Sigmoid colon (tissue), 7 donors: ENCODE measurements around the gene COMT. TPM values are rescaled to one million over a fixed set of nuclear protein-coding genes. Genes with fewer than 3 reads are reported as not detected.

ENCODE experiments used
- DNase-seq: peaks from one replicate; pipeline ENCODE4 v3.0.0-alpha.2; 2019
- H3K27ac ChIP-seq, 4 donors: fragments of 200-600 bp; sonication (generic); one replicate each; pipeline ENCODE4 v1.5.1; 2016 to 2019; ENCODE audit warnings: mild to moderate bottlenecking in 1 of 4
- H3K27me3 ChIP-seq, 3 donors: fragments of 200-600 bp; sonication (generic); one replicate each; pipeline ENCODE4 v1.5.1; 2019; ENCODE audit warnings: mild to moderate bottlenecking in 1 of 3
- H3K36me3 ChIP-seq, 4 donors: fragments of 200-600 bp; sonication (generic); one replicate each; pipeline ENCODE4 v1.5.1; 2016 to 2019
- H3K4me1 ChIP-seq, 4 donors: fragments of 200-600 bp; sonication (generic); one replicate each; pipeline ENCODE4 v1.5.1; 2017 to 2019
- H3K4me3 ChIP-seq, 4 donors: fragments of 200-600 bp; sonication (generic); one replicate each; pipeline ENCODE4 v1.5.1; 2017 to 2019; ENCODE audit warnings: mild to moderate bottlenecking in 2 of 4, moderate library complexity in 1 of 4
- H3K9me3 ChIP-seq, 4 donors: fragments of 200-600 bp in 3 of 4; sonication (generic) in 3 of 4; one replicate each; pipeline versions ENCODE4 v1.5.1 to v1.6.1; 2013 to 2019
- CTCF ChIP-seq, 4 experiments: fragments of 450-650 bp in 3 of 4; fragments of 200-600 bp in 1 of 4; IDR thresholded peaks; one replicate each; pipeline ENCODE4 v1.5.1; 2016 to 2019; ENCODE audit warnings: antibody characterized with exemption in 4 of 4, mild to moderate bottlenecking in 3 of 4, moderate library complexity in 2 of 4
- EP300 ChIP-seq, 4 donors: sonication (generic); formaldehyde crosslinking; IDR thresholded peaks; one replicate each; pipeline ENCODE4 v1.6.1; 2017; ENCODE audit warnings: antibody characterized with exemption in 4 of 4
- POLR2A ChIP-seq, 2 donors: fragments of 450-650 bp; IDR thresholded peaks; one replicate each; pipeline ENCODE4 v1.6.1; 2016; ENCODE audit warnings: antibody characterized with exemption in 2 of 2, mild to moderate bottlenecking in 2 of 2, moderate library complexity in 2 of 2
- POLR2AphosphoS5 ChIP-seq, 4 donors: sonication (generic); formaldehyde crosslinking; IDR thresholded peaks; one replicate each; pipeline ENCODE4 v1.6.1; 2017; ENCODE audit warnings: antibody characterized with exemption in 4 of 4
- WGBS, 2 donors: extraction: QIAGEN DNeasy Blood & Tissue Kit; methylation state at CpG; one replicate each; pipeline ENCODE4 v1.1.7; 2013; 5-methylcytosine and 5-hydroxymethylcytosine counted together
- intact Hi-C: fragments of 100-400 bp; cut with DNase I; formaldehyde crosslinking; loops from one replicate; pipeline ENCODE4 v1.15.1; 2023
- polyA plus RNA-seq, 3 donors: library from polyadenylated mRNA; stranded (reverse); fragments of 200-250 nt; gene quantifications; one replicate each; pipeline ENCODE4 v1.2.3, GENCODE V29; 2013
- total RNA-seq, 4 donors: library from RNA; depleted of rRNA; stranded (reverse); fragments of >200 nt; gene quantifications; one replicate each; pipeline ENCODE4 v1.1.0, GENCODE V29; 2016
- donor health status: healthy with polysubstance abuse.
- donor health status: Bipolar disorder and iron deficiency.
- donor health status: healthy.

The COMT gene
- total and polyA plus RNA-seq, 7 donors: 62.5 to 162 (median 106) TPM

- no peak for TF ChIP-seq CTCF (IDR thresholded peaks at IDR 0.05)
- no peak for TF ChIP-seq POLR2AphosphoS5 (IDR thresholded peaks at IDR 0.05)
- H3K27ac ChIP-seq: no peak overlapping the region
- no peaks in the 10 kb centered on the region for H3K27me3 ChIP-seq
- no peak overlapping the region for H3K4me3 ChIP-seq
- intact Hi-C loops: no loop called here
- H3K4me1 ChIP-seq: peaks cover 0 to 28% (median 22%) of the 10 kb centered on the region in 4 donors
- 95 to 97% methylated on average over 7 of the region's 7 CpGs for WGBS, 2 donors
- peaks cover 0 to 4% (median 0%) of the 10 kb centered on the region in 4 donors for H3K36me3 ChIP-seq
- H3K9me3 ChIP-seq: no peaks in the 10 kb centered on the region
- DNase-seq: no peak
These were observed 5.1 kb upstream of the COMT start for GRCh38 chr22:19936513-19936912.

GRCh38 chr22:19937616-19938473 lies 3.7 kb upstream of the COMT start:
- 78 to 86% methylated on average over 16 of the region's 16 CpGs for WGBS, 2 donors
- Histone ChIP-seq H3K4me3 (no peak overlapping the region), H3K9me3 (no peaks in the 10 kb centered on the region), H3K4me1 (peaks cover 0 to 36% (median 27%) of the 10 kb centered on the region in 4 donors), H3K27ac (peak overlapping the region in 1 of 4 donors; percentile 30), H3K36me3 (peaks cover 0 to 4% (median 0%) of the 10 kb centered on the region in 4 donors), H3K27me3 (no peaks in the 10 kb centered on the region)
- no peak for DNase-seq
- intact Hi-C loops: no loop called here
- no peak for TF ChIP-seq EP300 (IDR thresholded peaks at IDR 0.05)
- no peak for TF ChIP-seq POLR2A (IDR thresholded peaks at IDR 0.05)
- TF ChIP-seq CTCF (IDR thresholded peaks at IDR 0.05): no peak
- TF ChIP-seq POLR2AphosphoS5 (IDR thresholded peaks at IDR 0.05): no peak

- Histone ChIP-seq H3K4me1 (peaks cover 0 to 65% (median 52%) of the 10 kb centered on the region in 4 donors), H3K27me3 (no peaks in the 10 kb centered on the region), H3K4me3 (peak overlapping the region; percentile 50 to 86 (median 74)), H3K9me3 (no peaks in the 10 kb centered on the region), H3K27ac (peak overlapping the region; percentile 90 to 97 (median 93)), H3K36me3 (no peaks in the 10 kb centered on the region)
- intact Hi-C loops: loop anchor here (5.0 kb wide), 1 partner anchor 493 kb away; the partner anchor contains the start of gene C22orf39
- TF ChIP-seq POLR2AphosphoS5 (IDR thresholded peaks at IDR 0.05) (no peak), EP300 (IDR thresholded peaks at IDR 0.05) (no peak), POLR2A (IDR thresholded peaks at IDR 0.05) (no peak), CTCF (IDR thresholded peaks at IDR 0.05) (no peak)
- WGBS, 2 donors: 69 to 77% methylated on average over 21 of the region's 21 CpGs
- peak; percentile 65 for DNase-seq
These were observed 822 bp upstream of the COMT start for GRCh38 chr22:19940536-19941364.

- Histone ChIP-seq H3K27me3 (no peaks in the 10 kb centered on the region), H3K4me3 (peak overlapping the region; percentile 50 to 86 (median 74)), H3K4me1 (peaks cover 0 to 79% (median 62%) of the 10 kb centered on the region in 4 donors), H3K27ac (peak overlapping the region; percentile 90 to 97 (median 93)), H3K9me3 (no peaks in the 10 kb centered on the region), H3K36me3 (no peaks in the 10 kb centered on the region)
- intact Hi-C loops: loop anchor here (2.0 to 5.0 kb wide), 2 partner anchors 88 to 495 kb away; partner anchors contain the start of genes C22orf39, GNB1L and RTL10
- 5 to 9% methylated on average over 8 of the region's 8 CpGs for WGBS, 2 donors
- peak; percentile 73 for DNase-seq
- TF ChIP-seq EP300 (IDR thresholded peaks at IDR 0.05): no peak
- TF ChIP-seq POLR2AphosphoS5 (IDR thresholded peaks at IDR 0.05): peak in 1 of 4 donors; percentile 17
These were observed 847 bp downstream of the COMT start for GRCh38 chr22:19942157-19943081.
